Renal cortex interstitium (tissue), 11 donors: ENCODE results near the gene NT5C2. TPM values are rescaled to one million over a fixed set of nuclear protein-coding genes. Genes with fewer than 3 reads are reported as not detected.

Experiments used
- DNase-seq, 11 donors: peaks; one replicate each; pipeline ENCODE4 v3.0.0-alpha.2; 2013; ENCODE audit warnings: low read depth in 9 of 11, low spot score in 4 of 11; ENCODE audit errors: extremely low read depth in 1 of 11
- polyA plus RNA-seq, 3 donors: library from polyadenylated mRNA; unstranded; fragments of 120-200 nt; gene quantifications; one replicate each; pipeline ENCODE4 v1.2.1, GENCODE V29; 2013; ENCODE audit not compliant: insufficient read length in 3 of 3

Gene NT5C2
- polyA plus RNA-seq, 3 donors, result 99.2 to 123 (median 105) TPM

DNA sequence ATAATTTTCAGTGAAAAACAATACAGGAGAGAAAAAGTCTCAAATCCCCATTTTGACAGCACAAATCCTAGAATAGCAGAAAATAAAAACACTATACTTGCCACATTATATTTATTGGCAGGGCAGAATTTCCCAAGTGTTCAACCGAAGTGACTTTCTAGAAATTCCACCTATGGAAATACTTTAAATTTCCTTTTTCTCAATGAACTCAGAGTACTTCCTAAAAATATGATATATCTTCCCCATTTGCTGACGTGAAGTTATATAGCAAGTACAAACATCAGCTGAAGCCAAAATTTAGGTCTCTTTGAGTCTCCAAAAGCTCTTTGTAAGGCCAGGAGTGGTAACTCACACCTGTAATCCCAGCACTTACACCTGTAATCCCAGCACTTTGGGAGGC is 83.3 kb downstream of the NT5C2 start:
- DNase-seq, result no peak

DNA sequence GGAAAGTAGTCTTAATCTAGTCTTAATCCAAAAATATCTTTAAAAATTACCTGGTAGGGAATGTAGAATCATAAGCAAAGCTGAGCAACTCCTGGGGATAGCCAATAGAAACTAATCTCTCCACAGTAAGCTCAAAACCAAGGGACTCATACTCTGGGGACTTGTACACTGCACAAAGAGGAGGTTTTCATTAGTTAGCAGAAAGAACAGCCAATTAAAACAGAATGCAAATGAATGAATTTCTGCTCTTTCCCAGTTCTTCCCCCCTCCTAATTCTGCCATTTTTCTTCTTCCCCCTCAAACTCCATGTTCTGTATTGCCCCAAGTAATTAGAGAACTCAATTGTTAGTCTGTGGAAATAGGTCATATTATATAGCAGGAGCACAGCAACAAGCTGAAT is 86.5 kb downstream of the NT5C2 start:
- DNase-seq, result no peak

DNA sequence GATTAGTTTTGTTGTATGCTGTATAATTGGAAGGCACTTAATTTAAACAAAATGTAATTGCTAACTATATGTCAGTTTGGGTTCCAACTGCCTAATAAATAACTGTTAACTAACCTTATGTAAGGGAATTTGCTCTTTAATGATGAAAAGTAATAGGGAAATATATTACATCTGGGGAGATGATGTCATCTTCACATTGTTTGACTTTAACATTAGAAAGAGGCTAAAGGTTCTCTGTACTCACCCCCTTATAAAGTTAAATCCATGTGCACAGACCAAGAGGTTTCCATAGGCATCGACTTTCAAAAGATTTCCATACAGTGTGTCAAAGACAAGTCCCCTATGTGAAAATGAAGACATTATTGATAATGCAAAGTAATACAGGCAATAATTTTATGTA is 87.6 kb downstream of the NT5C2 start:
- DNase-seq, result no peak

DNA sequence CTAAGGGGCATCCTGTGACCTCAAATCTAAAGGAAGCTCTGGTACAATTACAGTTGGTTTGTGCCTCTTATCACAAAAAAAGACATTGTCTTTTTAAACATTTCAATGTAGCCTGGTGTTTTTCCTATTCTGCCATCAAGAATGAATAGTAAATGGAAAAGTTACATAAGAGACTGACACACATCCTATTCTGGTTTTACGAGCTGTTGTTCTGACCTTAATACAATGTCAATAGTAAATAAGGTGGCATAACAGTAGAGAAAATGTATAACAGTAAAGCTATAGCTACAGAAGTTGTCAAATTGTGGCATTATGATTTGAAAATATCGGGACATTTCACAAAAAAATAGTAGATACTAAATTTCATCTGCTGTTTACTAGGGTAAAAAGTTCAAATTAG is 88.4 kb downstream of the NT5C2 start:
- no peak for DNase-seq

DNA sequence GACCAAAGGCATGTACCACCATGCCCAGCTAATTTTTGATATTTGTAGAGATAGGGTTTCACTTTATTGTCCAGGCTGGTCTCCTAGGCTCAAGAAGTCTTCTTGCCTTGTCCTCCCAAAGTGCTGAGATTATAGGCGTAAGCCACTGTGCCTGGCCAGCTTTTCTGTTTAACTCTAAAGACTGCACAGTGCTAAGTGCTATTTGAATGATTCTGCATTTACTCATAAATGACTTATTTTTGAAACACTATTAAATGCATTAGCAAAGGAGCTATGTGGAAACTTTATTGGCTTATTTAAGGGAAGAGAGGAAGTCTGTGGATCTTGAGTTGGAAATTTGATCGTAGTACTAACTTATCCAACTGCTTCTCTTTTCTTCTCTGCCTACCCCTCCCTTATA is 89.1 kb downstream of the NT5C2 start:
- no peak for DNase-seq

DNA sequence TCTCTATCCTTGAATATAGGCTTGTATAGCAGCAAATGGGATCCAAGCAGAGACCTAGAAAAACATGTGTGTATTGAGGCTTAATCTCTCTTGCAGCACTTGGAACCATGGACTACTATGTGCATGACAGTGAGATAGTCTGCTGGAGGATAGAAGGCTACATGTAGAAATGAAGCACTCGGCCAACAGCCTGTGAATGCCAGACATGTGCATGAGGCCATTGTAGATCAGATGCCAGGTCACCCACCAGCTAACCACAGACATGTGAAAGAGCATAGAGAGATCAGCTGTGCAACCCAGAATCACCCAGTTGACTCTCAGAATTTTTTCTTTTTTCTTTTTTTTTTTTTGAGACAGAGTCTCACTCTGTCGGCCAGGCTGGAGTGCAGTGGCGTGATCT is 90.9 kb downstream of the NT5C2 start:
- DNase-seq, result no peak

DNA sequence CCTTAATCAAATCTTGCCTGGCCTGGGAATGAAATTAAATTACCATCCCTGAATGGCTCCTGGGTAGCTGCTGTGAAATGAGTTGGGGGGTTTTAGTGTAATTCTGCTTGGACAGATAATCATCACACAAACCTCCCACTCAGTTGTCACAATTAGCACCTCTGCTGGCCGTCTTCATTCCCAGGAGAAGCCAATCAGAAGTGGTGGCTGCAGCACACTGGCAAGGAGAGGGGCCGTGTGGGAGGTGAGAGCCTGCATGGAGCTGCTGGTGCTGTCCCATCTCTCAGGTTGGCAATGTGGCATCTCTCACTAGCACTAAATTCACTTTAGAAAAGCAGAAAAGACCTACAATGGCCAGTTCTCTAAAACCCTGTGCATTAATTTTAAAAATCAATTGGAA is 92.5 kb downstream of the NT5C2 start:
- DNase-seq, result no peak

DNA sequence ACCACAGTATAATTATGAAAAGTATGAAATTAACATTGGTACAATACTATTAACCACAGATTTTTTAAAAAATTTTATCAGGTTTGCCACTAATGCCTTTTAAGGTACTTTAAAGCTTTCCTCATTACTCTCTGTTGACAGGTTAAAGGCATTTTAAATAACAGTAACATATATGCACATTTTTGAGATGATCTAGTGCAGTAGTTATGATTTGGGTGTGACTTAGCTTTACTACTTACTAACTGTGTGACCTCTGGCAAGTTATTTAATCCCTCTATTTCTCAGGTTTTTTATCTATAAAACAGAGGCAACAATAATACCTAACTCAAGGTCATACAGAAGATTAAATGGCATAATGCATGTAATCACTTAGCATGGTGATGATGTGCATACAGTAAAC is 94.8 kb downstream of the NT5C2 start:
- DNase-seq, result no peak

DNA sequence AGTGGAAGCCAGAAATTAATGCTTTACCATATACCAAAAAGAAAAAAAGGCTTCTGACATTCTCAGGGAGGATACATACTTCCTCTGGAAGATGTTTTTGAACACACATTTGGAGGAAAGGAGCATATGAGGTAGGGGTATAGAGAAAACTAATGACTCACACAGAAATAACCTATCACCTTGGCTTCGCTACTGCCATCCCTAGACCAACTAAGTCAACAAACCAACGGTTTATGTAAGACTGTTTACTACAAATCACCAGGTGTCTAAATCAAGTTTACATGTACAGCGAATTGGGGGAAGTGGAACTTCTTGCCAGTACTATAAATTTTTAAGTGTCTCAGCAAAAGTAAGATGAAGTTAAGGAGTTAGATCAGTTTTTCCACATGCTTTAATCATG is 96.9 kb downstream of the NT5C2 start:
- no peak for DNase-seq

DNA sequence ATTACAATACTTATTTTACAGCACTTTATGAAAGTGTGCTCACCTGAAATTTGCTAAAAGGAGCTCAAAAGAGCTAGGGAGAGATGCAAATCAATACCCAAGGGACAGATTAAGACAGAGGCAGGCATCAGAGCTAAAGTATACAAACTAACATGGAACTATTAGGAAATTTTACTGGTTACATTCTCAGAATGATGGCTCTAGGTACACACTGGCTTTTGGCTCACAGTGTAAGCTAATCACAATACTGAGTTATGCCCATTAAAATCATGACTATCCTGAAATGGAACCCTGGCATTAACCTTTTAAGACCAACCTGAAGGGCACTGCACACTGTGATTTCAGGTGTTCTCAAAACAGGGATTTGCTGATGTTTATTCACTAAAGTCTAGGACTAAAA is 98.1 kb downstream of the NT5C2 start:
- DNase-seq, result no peak

DNA sequence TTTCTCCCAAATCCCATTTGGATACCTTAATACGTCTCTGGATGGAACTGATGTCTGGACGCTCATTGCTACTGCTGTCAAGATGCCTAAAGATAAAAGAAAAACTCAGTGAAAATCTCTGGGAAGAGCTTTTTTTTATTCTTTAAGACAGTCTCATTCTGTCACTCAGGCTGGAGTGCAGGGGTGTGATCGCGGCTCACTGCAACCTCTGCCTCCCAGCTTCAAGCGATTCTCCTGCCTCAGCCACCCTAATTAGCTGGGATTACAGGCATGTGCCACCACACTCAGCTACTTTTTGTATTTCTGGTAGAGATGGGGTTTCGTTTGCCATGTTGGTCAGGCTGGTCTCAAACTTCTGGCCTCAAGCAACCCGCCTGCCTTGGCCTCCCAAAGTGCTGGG is 102.2 kb downstream of the NT5C2 start:
- DNase-seq, result no peak

DNA sequence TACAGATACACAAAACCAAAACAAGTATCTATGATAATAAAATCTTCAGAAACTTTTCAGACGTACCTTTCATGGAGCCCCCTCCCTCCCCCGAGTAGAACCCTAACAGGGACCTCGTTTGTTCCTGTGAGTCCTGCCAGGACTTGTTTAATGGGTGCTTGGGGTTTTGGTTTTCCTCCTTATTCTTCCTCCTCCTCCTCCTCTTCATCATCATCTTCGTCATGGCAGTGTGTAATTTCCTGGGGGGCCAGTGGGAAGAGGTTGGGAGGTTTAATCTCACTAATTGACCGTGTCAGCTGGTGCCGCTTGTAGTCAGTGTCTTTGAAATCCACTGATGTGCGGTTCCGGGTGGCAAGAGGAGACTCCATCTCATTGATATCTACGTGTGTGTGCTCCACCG is 103.6 kb downstream of the NT5C2 start:
- no peak for DNase-seq

DNA sequence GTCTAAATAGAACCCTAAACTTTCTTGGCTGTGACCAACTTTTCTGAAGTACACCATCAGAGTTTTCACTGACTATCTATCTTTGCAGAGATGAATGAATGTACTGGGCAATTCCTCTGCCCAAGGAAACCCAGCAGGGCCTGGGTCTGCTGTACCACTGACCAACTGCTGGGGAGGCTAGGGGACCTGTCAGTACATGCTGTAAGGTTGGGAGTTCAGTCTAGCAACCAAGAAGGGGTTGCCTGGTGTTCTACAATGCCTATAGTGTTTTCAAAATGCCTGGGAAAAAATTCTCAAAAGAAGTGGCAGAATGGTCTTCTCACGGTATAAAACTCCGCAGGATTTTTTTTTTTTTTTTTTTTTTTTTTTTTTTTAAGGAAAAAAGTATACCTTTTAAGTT is 106.3 kb downstream of the NT5C2 start:
- DNase-seq, result no peak

DNA sequence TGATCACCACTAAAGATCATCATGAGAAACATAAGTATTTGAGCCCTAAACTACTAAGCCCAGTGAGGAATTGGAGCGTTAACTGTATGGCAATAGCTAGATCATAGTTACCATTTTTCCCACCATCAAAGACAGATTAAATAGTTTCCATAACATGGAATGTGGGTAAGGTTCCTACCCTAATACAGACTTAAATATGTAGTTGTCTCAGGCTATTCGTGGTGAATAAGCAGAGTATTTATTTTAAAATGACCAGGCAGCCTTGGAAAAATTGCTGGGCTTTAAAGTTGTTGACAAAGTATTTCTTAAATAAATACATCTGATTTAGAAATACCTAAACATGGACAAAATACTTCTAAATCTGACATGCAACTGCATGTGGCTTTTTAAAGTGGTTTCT is 106.8 kb downstream of the NT5C2 start:
- no peak for DNase-seq

DNA sequence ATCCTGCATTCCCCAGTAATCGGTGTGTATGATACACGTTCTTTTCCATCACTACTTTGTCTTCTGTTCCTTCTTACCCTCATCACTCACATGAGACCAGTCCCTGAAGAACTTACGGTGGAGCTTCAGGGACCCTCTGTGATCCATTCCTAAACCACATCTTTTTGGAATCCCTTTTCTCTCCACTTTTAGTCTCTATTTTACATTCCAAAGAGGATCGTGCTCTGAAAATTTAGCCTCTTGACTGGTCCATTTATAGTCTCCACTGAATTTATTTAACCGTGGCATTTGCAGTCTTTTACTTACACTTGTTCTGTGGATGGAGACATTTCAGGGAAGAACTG is 109.1 kb downstream of the NT5C2 start:
- no peak for DNase-seq

DNA sequence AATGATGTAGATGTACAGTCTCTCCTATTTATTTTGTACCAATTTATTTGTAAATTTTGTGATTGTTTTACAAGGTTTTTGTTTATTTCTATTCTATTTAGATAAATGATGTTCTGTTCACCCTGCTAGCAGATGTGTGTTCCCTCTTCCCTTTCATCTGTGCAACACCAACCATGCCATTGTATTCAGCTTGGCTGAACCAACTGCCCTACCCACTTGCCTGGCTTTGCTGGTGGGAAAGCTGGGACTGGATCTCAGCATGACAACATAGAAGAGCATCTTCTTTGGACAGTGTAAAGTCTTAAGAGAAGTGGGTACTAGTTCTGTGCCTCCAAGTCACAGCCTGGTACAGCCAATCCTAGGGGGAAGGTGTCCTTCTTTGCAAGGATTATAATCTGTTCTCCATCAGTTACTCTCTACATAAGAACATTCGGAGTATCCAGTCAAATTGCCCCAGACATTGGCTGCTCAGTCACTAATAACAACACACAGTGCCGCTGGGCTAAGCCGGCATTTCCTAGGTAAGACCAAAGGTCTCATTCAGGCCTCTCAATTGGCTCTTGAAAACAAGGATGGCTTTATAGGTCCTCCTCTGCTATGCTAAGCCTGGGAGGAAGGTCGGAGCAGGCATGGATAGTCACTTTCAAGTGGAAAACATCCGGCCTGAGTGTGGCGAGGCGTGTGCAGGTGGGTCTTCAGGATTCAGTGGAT is 109.7 kb downstream of the NT5C2 start:
- DNase-seq, result no peak

DNA sequence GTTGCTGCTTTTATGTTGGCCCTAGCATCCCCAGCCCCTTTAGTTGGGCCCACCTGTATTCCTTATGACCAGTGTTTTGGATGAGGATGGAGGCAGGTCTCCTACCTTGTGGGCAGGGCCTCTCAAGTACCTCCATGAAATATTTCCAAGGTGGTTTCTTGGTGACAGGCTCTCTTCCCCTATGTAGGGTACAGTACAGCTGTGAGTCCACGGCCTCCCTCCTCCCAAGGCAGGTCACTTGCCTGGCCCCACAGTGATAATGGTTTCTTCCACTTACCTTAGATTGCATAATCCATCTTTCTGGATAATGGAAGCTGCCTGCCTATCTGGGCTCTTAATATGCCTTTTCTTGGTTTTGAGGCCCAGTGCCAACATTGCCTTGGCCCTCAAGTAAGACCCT is 110.4 kb downstream of the NT5C2 start:
- no peak for DNase-seq

DNA sequence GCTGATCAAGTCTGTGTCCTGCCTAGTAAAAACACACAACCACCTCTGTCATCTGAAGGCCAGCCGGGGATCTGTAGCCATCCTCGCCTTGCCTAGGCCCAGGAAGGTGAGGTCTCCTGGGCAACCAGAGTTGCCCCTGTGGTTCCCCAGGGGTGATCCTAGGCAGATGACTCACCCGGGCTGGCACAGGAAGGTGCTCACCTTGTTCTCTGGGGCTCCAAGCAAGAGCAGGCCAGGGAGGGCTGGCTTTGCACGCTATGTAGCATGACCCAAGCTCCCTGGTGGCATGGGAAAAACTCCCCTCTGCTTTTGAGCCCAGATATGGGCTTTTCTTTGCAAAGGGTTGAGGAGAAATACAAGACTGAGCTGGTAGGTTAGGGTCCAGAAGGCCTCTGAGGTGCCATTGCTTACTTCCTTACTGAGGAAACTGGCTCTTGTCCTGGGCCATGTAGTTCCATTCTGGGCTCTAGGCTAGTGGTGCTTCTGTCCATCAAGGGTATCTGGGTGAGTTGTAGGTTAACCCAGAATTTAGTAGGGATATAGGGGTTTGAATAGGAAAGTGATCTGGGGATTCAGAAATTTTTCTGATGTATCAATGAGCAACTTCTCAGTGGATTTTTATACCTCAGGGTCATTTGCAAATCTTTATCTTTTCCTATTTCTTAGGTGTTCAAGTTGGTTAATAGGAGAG is 112.0 kb downstream of the NT5C2 start:
- DNase-seq, result no peak

DNA sequence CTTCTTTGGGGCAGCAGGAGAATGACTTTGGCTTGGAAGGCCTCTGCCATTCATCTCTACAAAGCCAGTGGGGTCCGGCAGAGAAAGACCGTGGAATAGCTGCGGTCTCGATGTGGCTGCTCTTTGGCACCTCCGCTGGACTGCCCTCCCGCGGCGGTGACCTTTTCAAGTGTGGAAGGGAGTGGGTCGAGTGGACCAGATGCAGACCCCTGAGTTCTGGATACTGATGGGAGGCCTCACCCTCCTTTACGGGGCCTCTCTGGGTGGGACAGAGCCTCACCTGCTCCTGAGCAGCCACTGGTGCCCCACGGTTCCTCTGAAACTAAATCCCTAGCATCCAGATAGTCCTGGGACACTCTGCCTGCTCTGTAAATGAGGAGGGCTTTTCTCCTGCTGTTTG is 113.1 kb downstream of the NT5C2 start:
- DNase-seq, result no peak

DNA sequence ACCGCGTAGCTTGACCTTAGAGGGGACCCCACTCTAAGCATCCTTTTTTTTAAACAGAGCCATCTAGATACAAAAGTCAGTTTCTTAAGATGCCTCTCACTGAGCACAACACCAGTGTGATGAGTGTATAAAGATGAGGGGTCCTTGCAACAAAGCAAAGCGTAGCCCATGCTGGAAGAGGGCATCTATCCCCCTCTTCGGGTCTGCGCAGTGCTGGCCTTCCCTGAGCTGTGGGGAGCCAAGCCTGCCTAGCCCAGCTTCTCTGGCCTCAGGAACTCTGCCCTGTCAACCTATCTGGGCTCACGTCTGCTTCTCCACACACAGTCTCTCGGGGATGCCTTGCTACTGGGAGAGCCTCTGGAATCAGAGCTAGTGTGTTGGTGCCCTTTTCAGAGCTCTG is 114.0 kb downstream of the NT5C2 start:
- no peak for DNase-seq

DNA sequence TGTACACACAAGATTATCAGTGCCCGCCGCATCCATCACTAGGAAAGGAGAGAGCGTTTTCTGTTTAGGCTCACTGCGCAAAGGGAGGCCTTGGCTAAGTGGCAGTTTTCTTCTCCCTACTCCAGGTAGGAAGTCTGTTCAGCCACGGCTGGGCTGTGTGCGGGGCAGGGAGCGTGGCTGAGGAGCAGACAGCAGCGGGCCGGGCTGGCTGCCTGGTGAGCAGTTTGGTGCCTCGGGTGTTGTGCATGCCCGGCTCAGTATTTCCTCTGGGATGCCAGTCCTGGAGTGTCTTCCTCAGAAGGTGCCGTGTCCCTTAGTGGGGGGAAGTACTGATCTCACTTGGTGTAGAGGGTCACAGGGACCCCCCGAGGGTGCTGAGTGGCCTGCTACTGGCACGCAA is 114.4 kb downstream of the NT5C2 start:
- no peak for DNase-seq
